ENCODE measurements around the gene SMPDL3A. TPM values are rescaled to one million over a fixed set of nuclear protein-coding genes. Genes with fewer than 3 reads are reported as not detected.
"Not testable (repeated sequence)": the region's sequence is repeated elsewhere in the genome, so short reads cannot be mapped to it uniquely, and the experiment has no call there.

The SMPDL3A gene
- total RNA-seq, 4 donors from 2014 or later, result 6.6 to 14.9 (median 7.4) TPM

DNA sequence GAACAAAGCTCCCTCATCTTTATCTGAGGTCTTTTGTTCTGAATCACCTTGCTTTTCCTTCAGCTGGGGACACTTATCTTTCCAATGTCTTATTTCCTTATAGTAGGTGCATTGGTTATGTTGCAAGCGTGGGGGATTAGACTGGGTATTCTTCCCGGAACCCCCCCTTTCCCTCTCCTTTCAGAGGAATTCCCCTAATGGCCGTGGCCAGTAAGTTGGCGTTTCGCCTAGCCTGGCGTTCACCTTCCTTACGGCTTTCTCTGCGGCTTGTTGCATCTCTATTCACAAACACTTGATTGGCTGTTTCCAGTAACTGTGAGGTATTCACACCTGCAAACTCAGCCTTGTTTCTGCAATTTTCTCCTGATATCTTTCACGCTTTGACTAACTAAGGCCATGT is 42.4 kb upstream of the SMPDL3A start:
- no peak for TF ChIP-seq POLR2A (IDR thresholded peaks at IDR 0.05; ENCODE audit: low read depth)
- WGBS, result 84% methylated on average over 9 of the region's 9 CpGs

DNA sequence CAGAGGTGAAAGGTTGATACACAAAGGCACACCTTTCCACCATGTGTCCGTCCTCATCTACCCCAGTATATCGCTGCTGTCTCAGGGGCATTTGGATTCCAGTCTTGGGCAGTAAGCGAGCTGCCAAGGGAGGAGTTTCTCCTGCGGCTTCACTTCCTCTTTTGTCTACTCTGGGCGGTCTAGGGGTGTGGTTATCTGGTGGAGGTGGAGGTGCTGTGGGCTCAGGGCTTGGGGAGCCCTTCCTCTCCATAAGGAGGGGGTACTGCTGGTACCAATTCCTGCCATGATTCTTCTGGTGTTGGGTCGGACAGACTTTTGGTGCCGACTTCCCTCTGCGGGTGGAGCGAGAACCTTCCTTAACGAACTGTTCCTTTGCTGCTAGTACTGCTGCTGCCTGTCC is 41.5 kb upstream of the SMPDL3A start:
- Histone ChIP-seq H3K4me1 (no peaks in the 10 kb centered on the region), H3K9me3 (no peaks in the 10 kb centered on the region), H3K36me3 (no peaks in the 10 kb centered on the region), H3K4me3 (no peak overlapping the region), H3K27me3 (no peaks in the 10 kb centered on the region), H3K27ac (replicated peaks in 1 of 4) (no peak overlapping the region)
- intact Hi-C loops (cut with DNase I), result no loop called here
- TF ChIP-seq, protein P1, sequence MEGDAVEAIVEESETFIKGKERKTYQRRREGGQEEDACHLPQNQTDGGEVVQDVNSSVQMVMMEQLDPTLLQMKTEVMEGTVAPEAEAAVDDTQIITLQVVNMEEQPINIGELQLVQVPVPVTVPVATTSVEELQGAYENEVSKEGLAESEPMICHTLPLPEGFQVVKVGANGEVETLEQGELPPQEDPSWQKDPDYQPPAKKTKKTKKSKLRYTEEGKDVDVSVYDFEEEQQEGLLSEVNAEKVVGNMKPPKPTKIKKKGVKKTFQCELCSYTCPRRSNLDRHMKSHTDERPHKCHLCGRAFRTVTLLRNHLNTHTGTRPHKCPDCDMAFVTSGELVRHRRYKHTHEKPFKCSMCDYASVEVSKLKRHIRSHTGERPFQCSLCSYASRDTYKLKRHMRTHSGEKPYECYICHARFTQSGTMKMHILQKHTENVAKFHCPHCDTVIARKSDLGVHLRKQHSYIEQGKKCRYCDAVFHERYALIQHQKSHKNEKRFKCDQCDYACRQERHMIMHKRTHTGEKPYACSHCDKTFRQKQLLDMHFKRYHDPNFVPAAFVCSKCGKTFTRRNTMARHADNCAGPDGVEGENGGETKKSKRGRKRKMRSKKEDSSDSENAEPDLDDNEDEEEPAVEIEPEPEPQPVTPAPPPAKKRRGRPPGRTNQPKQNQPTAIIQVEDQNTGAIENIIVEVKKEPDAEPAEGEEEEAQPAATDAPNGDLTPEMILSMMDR (IDR thresholded peaks at IDR 0.05), result no peak
- TF ChIP-seq POLR2AphosphoS5 (IDR thresholded peaks at IDR 0.05), result no peak
- 86% methylated on average over 10 of the region's 10 CpGs for WGBS
- DNase-seq (ENCODE audit: extremely low spot score), result no peak

More for the DNA sequence above, 42.4 kb upstream of the SMPDL3A start:
- intact Hi-C loops (cut with DNase I), result no loop called here
- H3K4me1 ChIP-seq, result no peaks in the 10 kb centered on the region
- H3K9me3 ChIP-seq, result no peaks in the 10 kb centered on the region
- H3K27ac ChIP-seq (replicated peaks in 1 of 4), result no peak overlapping the region
- H3K36me3 ChIP-seq, result no peaks in the 10 kb centered on the region
- H3K4me3 ChIP-seq, result no peak overlapping the region
- no peak for DNase-seq (ENCODE audit: extremely low spot score)
- H3K27me3 ChIP-seq, result no peaks in the 10 kb centered on the region

DNA sequence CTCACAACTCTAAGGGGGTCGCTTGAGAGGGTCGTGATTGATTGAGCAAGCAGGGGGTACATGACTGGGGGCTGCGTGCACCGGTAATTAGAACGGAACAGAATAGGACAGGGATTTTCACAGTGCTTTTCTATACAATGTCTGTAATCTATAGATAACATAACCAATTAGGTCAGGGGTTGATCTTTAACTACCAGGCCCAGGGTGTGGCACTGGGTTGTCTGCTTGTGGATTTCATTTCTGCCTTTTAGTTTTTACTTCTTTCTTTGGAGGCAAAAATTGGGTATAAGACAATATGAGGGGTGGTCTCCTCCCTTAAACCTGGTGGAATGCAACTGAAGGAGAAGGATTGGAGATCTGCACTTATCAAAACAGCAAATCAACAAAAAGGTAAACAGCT is 40.1 kb upstream of the SMPDL3A start:
- intact Hi-C loops (cut with DNase I); DNase-seq (ENCODE audit: extremely low spot score); H3K9me3 ChIP-seq; H3K36me3 ChIP-seq; H3K27ac ChIP-seq (replicated peaks in 1 of 4); H3K4me1 ChIP-seq; H3K4me3 ChIP-seq; H3K27me3 ChIP-seq: not testable (repeated sequence)
- WGBS, result 33% methylated on average over 5 of the region's 5 CpGs

DNA sequence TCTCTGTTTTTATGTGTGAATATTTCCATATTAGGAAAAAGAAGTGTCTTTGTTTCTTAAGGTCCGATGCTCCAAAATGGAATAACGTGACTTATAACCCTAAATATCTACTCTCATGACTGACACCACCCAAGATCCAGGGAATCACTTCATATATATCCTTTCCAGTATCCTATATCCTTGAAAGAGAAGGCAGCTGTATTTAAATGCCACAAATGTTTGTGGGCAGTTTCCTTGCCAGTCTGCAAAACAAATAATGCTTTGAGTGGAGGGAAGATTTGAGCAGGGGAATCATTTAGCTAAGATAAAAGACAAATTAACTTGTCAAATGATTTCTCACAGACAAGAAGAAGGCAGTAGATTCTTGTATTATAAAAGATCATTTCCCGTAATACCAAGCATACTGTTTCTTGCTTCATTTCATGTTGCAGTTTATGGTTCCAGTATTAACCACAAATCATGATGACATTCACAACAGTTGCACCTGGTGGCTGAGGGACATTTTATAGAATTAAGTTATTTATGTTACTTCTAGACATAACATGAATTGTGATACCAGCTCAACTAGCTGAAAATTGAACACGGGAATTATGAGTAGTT is 39.5 kb upstream of the SMPDL3A start:
- no peak overlapping the region for H3K4me3 ChIP-seq
- no peaks in the 10 kb centered on the region for H3K4me1 ChIP-seq
- DNase-seq (ENCODE audit: extremely low spot score), result no peak
- H3K9me3 ChIP-seq, result no peaks in the 10 kb centered on the region
- TF ChIP-seq POLR2A (IDR thresholded peaks at IDR 0.05; ENCODE audit: low read depth), result no peak
- TF ChIP-seq EP300 (IDR thresholded peaks at IDR 0.05), result no peak
- no peak for TF ChIP-seq POLR2AphosphoS5 (IDR thresholded peaks at IDR 0.05)
- TF ChIP-seq, protein P1 (IDR thresholded peaks at IDR 0.05), result no peak
- intact Hi-C loops (cut with DNase I), result no loop called here
- WGBS, result 77% methylated on average over 4 of the region's 4 CpGs
- H3K27ac ChIP-seq (replicated peaks in 1 of 4), result no peak overlapping the region
- H3K36me3 ChIP-seq, result no peaks in the 10 kb centered on the region
- H3K27me3 ChIP-seq, result no peaks in the 10 kb centered on the region

DNA sequence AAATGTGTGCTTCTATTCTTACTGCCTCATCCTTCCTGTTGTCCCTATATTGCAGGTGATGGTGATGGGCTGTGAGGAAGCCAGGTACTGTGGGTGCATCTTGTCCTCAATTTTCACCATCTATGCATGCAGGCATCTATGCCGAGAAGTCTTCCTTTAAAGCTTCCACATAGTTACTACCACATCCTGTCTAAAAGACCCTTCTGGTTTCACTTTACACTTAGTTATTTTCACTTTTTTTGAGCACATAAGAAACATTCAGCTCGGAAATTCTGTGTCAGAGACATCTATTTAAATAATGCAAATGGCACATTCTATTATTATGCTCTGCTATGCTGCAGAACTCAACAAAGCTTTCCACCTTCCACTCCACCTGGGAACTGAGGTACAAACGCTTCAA is 37.7 kb upstream of the SMPDL3A start:
- H3K27me3 ChIP-seq, result no peaks in the 10 kb centered on the region
- intact Hi-C loops (cut with DNase I), result no loop called here
- 66% methylated on average over 3 of the region's 3 CpGs for WGBS

More for the DNA sequence above, 37.7 kb upstream of the SMPDL3A start:
- Histone ChIP-seq H3K36me3 (no peaks in the 10 kb centered on the region), H3K9me3 (no peaks in the 10 kb centered on the region), H3K4me1 (no peaks in the 10 kb centered on the region), H3K4me3 (no peak overlapping the region), H3K27ac (replicated peaks in 1 of 4) (no peak overlapping the region)
- DNase-seq (ENCODE audit: extremely low spot score), result no peak
- no peak for TF ChIP-seq POLR2A (IDR thresholded peaks at IDR 0.05; ENCODE audit: low read depth)
- TF ChIP-seq, protein P1 (IDR thresholded peaks at IDR 0.05), result no peak
- no peak for TF ChIP-seq EP300 (IDR thresholded peaks at IDR 0.05)
- no peak for TF ChIP-seq POLR2AphosphoS5 (IDR thresholded peaks at IDR 0.05)

Measured in esophagus muscularis mucosa (tissue), 4 donors.